ENCODE measurements around the gene SLC43A1. TPM values are rescaled to one million over a fixed set of nuclear protein-coding genes. Genes with fewer than 3 reads are reported as not detected.
"Not testable (repeated sequence)": the region's sequence is repeated elsewhere in the genome, so short reads cannot be mapped to it uniquely, and the experiment has no call there.

Gene SLC43A1
- total RNA-seq, 6 experiments from 2014 or later: 3.1 to 4.7 (median 4.3) TPM

GRCh38 chr11:57446055-57446454 is 69.4 kb downstream of the SLC43A1 start:
- Mint-ChIP-seq H3K9me3 (no peaks in the 10 kb centered on the region), H3K27me3 (ENCODE audit: insufficient read depth) (peaks cover 9% of the 10 kb centered on the region), H3K27ac (no peak overlapping the region), H3K36me3 (ENCODE audit: low read depth) (no peaks in the 10 kb centered on the region), H3K4me3 (no peak overlapping the region), H3K4me1 (ENCODE audit: low read depth) (peaks cover 11% of the 10 kb centered on the region)
- no peak for TF ChIP-seq CTCF (IDR thresholded peaks at IDR 0.05)
- DNase-seq: no peak

- not testable (repeated sequence) for DNase-seq; H3K27ac Mint-ChIP-seq; H3K36me3 Mint-ChIP-seq (ENCODE audit: low read depth); H3K27me3 Mint-ChIP-seq (ENCODE audit: insufficient read depth); H3K9me3 Mint-ChIP-seq; H3K4me3 Mint-ChIP-seq
- H3K4me1 Mint-ChIP-seq (ENCODE audit: low read depth): peaks cover 11% of the 10 kb centered on the region
Observed at GRCh38 chr11:57445122-57445394, 70.4 kb downstream of the SLC43A1 start.

GRCh38 chr11:57444362-57445121 is 71.0 kb downstream of the SLC43A1 start:
- Mint-ChIP-seq H3K4me3 (no peak overlapping the region), H3K27me3 (ENCODE audit: insufficient read depth) (peaks cover 12% of the 10 kb centered on the region), H3K4me1 (ENCODE audit: low read depth) (peaks cover 11% of the 10 kb centered on the region), H3K27ac (0 out of 2 replicates have a peak overlapping the region, but pooled peaks have one; percentile 22), H3K9me3 (no peaks in the 10 kb centered on the region), H3K36me3 (ENCODE audit: low read depth) (no peaks in the 10 kb centered on the region)
- no peak for TF ChIP-seq CTCF (IDR thresholded peaks at IDR 0.05)
- peak; percentile 54 for DNase-seq

- Mint-ChIP-seq H3K27me3 (ENCODE audit: insufficient read depth) (peaks cover 12% of the 10 kb centered on the region), H3K36me3 (ENCODE audit: low read depth) (no peaks in the 10 kb centered on the region), H3K4me3 (no peak overlapping the region), H3K27ac (no peak overlapping the region), H3K9me3 (no peaks in the 10 kb centered on the region), H3K4me1 (ENCODE audit: low read depth) (peaks cover 11% of the 10 kb centered on the region)
- no peak for TF ChIP-seq CTCF (IDR thresholded peaks at IDR 0.05)
- DNase-seq: no peak
Observed at GRCh38 chr11:57440744-57441414, 74.6 kb downstream of the SLC43A1 start.

GRCh38 chr11:57439786-57440185 is 75.7 kb downstream of the SLC43A1 start:
- no peak overlapping the region for H3K4me3 Mint-ChIP-seq
- no peaks in the 10 kb centered on the region for H3K36me3 Mint-ChIP-seq (ENCODE audit: low read depth)
- no peaks in the 10 kb centered on the region for H3K9me3 Mint-ChIP-seq
- TF ChIP-seq CTCF (IDR thresholded peaks at IDR 0.05): no peak
- H3K27ac Mint-ChIP-seq: no peak overlapping the region
- peaks cover 12% of the 10 kb centered on the region for H3K27me3 Mint-ChIP-seq (ENCODE audit: insufficient read depth)
- H3K4me1 Mint-ChIP-seq (ENCODE audit: low read depth): peaks cover 14% of the 10 kb centered on the region
- no peak for DNase-seq

All from HFFc6 (cell line).